Measurements from ENCODE around the gene ALDH1B1.

The ALDH1B1 gene

DNA sequence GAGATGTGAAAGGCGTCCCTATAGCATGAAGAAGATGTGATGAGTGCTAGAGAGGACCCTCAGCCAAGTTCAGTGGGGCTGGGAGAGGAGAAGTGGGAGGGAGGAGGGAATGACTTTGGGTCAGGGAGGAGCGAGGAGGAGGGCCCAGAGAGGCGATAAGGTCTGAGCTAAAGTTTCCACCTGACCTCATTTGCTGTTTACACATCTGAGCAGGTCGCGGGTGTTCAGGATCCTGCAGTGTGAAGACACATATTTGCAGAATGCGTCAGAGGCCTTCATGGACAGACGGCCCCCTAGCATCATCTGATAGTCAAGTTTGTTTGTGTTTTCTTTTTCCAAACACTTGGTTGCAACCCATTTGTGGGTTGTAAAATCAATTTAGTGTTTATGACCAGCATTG is 50.7 kb downstream of the ALDH1B1 start:
- DNase-seq: no peak

DNA sequence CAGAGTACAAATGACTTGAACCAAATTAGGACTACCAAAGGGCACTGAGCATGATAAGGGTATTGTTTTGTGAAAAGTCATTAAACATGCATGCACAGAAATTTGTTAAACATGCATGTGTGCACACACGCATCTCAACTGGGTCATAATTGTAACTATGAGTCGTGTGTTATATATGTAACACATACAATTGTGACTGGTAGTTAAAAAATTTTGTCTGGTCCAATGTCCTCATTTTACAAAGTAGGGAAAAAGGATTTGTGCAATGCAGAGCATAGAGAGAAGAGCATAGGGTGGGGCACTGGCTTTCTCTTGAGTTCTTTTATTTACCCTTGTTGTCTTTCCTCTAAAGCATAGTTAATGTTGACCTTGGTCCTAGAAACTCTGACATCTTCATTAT is 51.1 kb downstream of the ALDH1B1 start:
- no peak for DNase-seq

DNA sequence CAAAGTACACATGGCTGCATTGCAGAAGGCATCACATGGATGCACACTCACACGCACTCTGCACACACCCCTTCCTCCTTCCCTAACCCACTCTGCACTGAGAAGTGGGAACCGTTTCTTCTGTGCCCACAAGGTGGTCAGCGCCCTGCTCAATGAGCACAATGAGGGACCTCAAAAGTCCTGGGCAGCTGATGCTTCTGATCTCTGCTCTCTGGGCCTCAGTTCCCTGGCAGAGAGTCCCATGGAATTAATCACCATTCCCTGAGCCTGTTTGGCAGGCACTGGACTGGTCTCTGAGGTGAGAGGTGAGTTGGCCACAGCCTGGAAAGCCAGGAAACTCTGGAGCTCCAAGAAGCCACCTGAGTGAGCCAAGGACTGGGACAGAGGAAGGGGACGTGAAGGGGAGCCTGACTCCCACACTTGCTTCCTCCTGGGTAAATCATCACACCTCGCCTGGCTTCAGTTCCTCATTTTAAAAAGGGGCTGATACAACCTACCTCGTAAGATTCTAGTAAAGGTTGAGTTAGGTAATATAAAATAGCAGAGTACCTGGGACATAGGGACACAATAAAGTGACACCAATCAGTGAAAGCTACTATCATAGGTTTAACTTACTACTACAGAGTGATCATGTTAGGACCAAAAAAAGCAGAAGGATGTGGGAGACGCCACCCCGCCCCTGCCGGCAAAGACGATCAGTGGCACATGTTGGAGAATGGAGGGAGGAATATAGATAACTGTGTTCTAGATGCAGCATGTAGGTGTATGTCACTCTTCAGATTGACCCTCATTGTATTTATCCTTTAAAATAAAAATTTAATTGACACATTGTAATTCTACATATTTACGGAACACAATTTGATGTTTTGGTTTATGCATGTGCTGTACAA is 52.9 kb downstream of the ALDH1B1 start:
- DNase-seq: no peak

DNA sequence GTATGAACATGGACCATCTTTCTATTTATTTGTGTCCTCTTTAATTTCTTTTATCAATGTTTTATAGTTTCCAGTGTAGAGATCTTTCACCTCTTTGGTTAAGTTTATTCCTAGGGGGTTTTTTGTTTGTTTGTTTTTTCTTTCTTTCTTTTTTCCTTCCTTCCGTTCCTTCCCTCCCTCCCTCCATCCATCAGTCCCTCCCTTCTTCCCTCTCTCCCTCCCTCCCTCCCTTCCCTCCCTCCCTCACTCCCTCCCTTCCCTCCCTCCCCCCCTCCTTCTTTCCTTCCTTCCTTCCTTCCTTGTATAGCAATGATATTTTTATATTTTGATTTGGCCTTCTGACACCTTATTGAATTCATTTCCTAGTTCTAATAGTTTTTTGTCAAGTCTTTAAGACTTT is 55.2 kb downstream of the ALDH1B1 start:
- no peak for DNase-seq

All from NCI-H2081 treated with DMSO at 0.1 percent for 48 hours (cell line).